ENCODE results near the gene TMEM254.

GRCh38 chr10:80104066-80104926, 25.8 kb downstream of the TMEM254 start:
- TF ChIP-seq POLR2A (IDR thresholded peaks at IDR 0.05) (no peak), CTCF (IDR thresholded peaks at IDR 0.05) (no peak)
